NK-92 treated with Interleukin-12 subunit alpha and Interleukin-12 subunit beta, amount 100 ng/mL, for 24 hours (cell line): ENCODE measurements around the gene NEURL1.
"Not testable (repeated sequence)": the region's sequence is repeated elsewhere in the genome, so short reads cannot be mapped to it uniquely, and the experiment has no call there.

Experiments used
- DNase-seq: peaks from one replicate; lab custom pipeline; 2025; lab: John Stamatoyannopoulos, UW

The NEURL1 gene

DNA sequence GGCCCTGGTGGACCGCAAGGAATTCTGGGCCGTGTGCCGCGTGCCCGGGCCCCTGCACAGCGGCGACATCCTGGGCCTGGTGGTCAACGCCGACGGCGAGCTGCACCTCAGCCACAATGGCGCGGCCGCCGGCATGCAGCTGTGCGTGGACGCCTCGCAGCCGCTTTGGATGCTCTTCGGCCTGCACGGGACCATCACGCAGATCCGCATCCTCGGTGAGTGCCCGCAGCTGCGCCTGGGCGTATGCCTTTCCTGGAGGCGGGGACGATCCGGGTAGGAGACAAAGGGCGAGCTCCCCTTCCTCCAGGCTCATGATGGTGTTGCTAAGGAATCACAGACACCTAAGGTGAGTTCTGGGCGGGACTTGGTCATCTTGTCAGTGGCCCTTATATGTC is 91.5 kb downstream of the NEURL1 start:
- DNase-seq = no peak

DNA sequence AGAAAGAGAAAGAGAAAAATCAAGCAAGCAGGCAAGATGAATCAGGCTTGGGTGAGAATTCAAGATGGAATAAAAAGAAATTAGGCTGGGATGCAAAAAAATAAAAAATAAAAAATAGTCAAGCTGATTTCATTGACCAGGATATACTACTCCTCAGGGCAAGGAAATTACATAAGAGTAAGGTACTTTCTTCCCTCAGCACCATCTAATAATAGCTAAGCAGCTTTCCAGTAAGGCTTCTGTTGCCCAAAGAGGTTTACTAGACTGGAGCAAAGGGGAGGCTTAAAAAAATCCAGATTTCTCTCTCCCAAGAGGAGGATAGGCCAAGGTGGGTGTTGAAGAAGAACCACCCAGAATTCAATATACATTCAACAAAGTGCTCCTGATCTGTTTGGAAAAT is 93.6 kb downstream of the NEURL1 start:
- no peak for DNase-seq

DNA sequence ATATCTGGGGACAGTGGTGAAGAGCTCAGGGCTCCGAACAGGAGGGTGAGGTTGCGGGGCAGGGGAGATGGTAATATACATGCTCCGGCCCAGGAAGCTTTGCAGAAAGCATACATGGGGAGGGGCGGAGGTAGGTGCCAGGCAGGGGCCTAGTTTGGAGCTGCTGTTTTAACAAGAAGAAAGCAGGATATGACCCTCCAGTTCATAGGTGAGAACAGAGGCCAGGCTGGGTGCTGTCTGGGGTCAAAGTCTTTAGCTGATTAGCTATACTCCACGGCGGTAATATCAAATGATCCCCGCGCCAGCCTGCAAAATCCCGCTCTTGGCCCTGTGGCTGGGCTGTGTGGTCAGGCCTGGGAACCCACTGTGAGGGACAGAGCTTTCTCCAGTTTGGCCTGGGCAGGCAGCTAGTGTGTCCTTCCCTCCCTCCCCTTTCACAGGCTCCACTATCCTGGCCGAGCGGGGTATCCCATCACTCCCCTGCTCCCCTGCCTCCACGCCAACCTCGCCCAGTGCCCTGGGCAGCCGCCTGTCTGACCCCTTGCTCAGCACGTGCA is 95.6 kb downstream of the NEURL1 start:
- DNase-seq = no peak

DNA sequence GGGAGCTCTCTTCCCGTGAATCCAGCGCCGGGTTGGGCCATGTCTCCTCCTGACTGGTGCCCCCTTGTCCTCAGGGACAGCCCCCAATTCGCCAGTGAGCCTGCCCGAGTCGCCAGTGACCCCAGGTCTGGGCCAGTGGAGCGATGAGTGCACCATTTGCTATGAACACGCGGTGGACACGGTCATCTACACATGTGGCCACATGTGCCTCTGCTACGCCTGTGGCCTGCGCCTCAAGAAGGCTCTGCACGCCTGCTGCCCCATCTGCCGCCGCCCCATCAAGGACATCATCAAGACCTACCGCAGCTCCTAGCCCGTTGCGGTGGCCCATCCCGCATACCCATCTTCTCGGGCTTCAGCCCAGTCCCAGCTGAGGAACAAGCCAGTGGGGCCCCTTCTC is 96.6 kb downstream of the NEURL1 start:
- no peak for DNase-seq

DNA sequence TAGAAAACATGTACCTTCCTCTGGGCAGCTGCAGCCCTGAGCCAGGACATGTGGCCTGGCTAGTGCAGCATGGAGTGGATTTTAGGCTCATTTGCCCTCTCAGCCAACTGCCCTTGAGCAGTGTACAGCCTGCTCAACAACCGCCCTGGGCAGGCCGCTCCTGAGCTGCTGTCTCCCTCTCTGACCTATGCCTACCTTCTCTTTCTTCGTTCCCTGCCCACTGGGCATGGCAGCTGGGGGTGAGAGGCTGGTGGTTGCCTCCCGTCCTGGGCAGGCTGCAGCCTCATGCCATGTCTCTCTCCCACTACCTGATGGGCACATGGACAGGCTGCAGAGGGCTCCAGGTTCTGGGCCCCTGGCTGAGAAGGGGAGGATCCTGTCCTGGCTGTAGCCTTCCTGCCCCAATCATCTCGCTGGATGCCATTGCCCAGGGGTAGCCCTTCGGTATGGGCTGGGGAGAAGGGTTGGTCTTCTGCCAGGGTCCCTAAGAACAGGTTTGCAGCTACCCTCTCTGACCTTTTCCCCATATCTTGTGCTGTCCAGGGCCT is 97.3 kb downstream of the NEURL1 start:
- DNase-seq = no peak

DNA sequence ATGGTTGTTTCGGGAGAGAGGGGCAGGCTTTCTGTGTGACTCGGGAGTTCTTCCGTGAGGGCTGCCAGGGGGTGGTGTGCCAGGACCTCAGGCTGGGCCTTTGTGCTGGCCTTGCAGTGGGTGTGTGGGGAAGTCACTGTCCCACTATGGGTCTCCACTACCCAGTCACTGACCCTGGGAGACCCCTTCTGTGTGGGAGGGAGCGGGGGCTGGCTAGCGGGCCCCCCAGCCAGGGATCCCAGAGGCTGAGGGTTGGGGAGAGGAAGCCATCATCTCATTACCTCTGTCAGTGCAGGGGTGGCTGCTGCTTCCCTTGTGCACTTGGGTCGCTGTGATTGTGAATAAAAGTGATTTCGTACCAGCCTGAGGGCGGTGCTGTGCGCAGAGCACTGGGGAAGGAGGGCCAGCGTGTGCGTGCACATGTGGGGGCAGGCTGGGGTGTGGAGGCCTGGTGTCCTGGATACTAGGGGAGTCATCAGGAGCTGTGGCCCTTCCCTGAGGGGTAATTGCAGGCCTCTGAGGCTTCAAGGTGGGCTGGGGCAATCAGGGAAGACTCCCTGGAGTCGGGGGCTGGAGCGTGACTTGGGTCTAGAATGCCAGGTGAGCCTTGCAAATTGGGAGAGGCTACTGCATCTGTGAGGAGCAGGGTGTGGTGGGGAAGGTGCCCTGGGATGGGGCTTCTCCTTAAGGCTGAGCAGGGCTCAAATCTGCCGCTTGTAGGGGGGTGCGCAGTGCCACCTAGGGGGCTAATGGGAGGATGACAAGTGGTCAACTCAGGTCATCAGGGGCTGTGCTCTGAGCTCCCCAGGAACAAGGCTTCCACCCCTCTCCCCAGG is 98.9 kb downstream of the NEURL1 start:
- no peak for DNase-seq

DNA sequence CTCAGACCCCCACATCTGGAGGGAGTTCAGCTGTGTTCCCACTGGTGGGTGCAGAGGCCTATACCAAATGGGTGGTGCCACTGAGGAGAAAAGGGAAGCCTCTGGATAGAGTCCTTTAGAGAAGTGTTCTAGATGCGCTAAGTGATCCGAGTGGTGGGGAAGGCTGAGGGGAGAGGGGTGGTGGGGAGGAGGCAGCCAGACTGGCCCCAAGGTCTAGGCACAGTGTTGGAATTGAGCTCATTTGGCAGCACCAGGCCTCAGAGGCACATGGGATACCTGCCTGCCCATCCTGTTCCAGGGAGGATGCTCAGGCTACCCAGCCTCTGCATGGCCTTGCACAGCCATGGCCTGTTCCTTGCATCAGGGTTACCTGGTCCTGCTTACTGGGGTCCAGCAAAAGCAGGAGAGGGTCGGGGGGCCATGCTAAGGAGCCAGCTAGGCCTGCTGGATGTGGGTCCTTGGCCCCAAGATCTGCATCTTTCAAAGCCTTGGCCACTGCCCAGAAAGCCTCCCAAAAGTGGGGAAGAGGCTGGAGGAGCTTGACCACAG is 99.6 kb downstream of the NEURL1 start:
- DNase-seq = no peak

DNA sequence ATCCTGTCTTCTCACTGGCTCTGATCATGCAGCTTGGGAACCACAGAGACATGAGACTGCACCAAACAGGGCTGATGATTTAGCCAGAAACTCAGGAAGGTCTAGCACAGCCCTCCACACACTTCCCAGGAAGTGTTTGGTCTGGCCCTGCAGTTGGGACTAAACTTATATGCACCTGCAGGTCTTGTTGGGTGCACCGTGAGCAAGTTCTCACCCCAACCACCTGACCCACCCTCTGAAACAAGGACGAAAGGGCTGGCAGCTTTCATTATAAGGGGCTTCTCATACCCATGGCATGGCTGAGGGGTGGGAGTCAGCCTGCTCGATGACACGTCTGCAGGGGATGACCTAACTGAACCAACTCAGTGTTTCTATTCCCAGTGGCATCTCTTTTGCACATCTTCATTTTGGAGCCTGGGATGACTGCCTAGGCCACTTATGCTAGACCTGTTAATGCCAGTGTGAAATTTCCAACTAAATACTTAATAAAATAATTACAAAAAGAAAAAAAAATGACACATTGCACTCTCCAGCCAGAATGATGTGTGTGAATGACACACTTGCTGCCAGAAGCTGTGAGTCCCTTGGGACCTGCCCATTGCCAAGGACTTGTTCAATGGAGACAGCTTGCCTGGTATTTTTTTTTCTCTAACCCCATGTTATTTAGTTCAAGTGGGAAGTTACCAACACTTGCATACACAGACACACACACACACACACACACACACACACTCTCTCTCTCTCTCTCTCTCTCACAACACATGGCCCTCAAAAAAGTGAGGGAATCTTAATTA is 102.6 kb downstream of the NEURL1 start:
- DNase-seq = no peak

DNA sequence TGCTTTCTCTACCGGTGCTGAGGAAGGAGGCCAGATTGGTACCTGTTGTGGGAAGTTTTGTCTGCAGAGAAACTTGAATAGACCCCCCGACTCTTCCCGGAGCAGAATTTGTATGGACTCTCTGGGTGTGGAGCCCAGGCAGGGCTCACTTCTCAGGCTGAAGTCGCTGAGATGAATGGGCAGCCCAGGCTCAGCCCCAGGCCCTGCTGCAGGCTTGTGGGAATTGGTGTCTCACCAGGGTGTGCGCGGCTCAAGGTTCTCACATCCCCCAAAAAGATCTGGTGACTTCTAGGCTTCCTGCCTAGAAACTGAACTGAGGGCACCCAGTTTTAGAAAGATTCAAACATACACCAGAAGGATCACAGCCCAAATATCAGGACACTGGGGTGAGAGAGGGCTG is 103.5 kb downstream of the NEURL1 start:
- DNase-seq = no peak

DNA sequence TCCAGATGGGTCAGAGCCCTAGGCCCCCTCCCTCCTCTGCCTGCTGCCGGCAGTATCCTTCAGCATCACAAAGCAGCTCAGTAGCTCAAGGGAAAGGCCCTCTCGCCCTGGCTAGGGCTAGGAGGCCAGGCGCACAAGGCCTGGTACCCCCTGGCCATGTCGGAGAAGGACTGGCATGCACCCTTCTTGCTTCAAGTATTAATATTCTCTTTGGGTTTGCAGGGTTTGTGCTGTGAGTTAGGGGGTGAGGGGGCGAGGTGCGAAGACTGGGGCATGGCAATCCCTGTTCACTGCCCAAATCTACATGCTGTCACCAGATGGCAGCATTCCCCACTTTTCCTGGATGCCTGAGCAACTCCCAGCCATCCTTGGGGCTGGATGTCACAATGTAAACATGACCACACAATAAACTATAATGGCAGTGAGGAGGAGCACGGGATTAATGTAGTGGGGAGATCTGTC is 105.2 kb downstream of the NEURL1 start:
- DNase-seq = no peak

DNA sequence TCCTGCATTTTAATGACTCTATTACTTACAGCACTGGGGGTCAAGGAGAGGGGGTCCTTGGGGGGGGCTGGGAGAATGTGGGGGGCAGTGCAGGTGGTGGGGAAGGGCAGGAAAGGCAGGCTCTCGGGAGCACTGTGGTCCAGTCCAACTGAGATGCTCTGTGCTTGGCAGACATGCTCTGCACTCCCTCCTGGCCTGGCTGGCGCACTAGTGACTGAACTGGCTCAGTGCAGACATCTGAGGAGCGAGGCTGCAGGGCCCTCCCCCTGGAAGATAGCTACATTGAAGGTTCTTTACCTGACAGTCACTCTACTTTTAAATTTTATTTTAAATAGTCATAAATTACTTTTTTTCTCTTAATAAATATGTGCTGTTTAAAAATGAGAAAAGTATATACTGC is 105.7 kb downstream of the NEURL1 start:
- no peak for DNase-seq

DNA sequence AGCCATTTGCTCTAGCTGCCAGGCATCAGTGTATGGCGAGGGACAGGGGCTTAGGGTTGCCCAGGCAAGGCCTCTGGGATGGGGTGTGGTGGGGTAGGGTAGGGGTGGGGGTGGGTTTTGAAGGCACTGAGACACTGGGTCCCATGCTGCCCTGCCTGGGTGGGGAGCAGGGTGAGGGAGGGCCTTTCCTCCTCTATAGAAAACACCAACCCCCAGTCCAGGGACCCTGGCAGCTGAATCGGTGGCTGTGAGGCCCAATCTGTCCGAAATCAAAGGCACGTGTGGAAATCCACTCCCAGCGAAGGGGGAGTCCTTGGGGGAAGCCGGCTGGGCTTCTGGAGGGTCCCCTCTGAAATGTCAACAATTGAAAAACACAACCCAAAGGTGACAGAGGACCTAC is 106.4 kb downstream of the NEURL1 start:
- no peak for DNase-seq

DNA sequence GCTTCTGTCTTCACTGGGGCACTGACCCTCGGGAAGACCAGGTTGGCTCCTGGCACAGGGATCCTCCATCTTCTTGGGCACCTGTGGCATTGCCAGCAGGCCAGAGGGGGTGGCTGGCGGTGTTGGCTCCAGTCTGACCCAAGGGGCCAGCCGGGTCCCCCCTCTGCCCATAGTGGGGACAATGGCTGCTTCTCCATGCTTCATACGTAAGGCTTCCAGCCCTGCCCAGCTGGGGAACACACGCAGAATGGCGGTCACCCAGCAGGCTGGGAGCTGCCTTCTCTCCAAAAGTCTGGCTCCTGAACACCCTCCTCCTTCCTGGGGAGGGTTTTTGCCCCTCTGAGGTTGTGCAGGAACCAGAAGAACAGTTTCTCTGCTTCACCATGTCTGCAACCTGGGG is 106.8 kb downstream of the NEURL1 start:
- no peak for DNase-seq

DNA sequence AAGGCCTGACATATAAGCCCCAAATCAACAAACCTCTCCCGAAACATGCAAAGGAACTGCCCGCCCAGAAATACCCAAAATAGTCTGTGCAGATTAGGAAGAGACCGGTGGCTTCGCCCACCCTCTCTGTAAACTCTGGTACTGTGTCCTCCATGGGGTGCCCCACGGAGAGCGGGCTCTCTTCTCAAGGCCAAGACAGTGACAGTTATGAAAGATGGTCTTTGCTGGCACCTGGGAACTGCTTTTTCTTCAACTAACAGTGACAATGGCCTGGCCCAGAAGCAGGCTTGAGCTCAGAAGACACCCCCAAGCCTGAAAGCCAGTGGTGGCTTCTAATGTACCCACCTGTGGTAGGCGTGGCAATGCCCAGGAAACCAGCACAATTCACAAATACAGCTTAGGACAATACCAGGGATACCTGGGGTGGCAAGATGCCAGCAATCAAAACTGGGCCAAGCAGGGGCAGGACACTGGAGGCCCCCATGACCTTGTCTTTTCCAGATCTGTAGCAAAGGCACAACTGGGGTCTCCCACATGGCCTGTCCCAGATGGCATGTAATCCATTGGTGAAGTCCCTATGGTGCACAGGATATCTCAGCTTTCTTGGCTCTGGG is 107.6 kb downstream of the NEURL1 start:
- no peak for DNase-seq

DNA sequence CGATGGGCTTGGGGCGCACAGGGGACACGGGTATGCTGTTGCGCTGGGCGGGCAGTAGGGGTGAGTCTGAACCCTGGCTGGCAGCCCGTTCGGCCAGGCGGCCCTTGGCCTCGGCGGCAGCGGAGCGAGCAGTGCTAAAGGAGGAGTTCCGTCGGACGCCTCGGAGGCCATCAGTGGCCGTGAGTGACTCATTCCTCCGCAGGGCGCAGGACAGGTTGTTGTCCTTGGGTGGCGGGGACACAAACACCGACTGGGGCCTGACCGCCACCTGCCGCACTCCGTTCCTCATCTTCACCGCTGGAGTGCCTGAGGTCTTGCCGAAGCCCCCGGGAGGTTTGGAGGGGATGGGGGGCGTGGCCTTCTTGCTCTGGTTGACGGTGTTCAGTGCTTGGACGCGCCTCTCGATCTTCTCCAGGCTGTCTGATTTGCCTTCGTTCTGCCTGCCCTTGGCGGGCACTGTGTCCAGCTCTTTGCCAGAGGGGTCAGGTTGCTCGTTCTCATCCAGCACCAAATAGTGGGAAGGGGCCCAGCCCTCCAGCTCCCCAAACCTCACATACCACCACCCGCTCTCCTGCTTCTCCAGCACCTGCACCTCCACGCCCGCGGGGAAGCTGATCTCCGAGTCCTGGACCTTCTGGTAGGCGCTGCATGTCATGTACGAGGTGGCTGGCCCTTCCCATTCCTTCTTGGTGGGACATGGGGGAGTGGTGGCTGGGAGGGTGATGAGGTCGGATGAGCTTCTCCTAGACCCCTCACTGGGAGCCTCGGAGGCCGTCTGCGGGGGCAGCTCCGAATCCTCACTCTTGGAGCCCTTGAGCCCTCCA is 108.7 kb downstream of the NEURL1 start:
- no peak for DNase-seq

DNA sequence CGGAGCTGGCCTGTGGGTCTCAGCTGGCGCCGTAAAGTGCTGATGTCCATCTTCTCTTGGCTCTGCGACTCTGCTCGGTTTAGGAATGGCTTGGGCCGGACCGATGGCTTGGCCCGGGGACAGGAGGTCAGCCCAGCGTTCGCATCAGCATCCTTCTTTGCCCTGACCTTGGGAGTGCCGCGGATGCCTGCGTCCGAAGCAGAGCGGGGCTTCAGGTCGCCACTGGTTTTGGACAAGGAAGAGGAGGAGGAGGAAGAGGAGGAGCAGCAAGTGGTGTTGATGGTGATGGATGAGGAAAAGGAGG is 109.3 kb downstream of the NEURL1 start:
- no peak for DNase-seq

DNA sequence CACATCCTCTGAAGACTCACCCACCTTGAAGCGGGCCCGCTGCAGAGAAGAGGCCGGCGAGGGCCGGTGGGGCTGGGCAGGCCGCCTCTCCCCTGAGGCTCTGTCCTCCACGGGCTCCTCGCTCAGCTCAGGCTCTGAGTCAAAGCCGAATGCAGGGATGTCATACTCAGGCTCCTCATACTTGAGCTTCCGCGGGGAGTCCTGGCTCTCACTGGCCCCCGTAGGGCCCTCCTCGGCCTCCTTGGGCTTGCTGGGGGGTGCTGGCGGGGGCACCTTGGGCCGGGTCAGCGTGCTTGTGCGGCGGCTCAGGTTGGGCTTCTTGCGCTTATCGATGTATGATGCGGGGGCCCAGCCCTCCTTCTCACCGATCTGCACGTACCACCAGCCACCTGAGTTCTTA is 109.9 kb downstream of the NEURL1 start:
- no peak for DNase-seq

DNA sequence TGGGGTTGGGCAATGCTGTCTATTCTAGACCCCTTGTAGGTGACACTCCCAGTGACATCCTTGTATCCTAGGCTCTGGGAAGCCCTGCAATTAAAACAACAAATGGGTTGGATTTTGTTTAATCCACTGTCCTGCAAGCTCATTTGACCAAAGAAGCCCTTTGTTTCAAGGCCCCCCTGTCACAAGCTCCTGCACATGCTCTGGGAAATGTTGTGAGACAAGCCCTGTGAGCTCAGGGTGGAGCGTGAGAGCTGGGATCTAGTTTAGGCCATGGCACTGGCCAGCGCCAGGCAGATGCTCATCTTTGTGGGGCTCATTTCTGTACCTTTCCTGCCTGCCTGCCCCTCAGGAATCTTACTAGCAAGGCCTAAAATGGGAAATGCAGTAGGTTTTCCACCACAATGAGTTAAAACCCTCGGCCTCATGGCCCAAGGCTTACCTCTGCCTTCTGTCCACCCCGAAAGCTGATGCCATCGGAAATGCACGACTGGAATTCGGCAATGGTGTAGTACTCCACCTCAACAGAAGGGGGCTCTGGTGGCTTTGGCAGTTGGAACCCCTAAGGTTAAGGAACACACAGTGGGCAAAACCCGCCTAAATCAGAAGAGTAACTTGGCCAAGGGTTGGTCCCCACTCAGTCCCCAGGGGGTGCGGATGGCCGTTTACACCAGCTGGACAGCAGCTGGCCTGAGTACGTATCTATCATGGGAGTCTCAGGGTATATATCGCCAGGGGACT is 112.0 kb downstream of the NEURL1 start:
- no peak for DNase-seq

DNA sequence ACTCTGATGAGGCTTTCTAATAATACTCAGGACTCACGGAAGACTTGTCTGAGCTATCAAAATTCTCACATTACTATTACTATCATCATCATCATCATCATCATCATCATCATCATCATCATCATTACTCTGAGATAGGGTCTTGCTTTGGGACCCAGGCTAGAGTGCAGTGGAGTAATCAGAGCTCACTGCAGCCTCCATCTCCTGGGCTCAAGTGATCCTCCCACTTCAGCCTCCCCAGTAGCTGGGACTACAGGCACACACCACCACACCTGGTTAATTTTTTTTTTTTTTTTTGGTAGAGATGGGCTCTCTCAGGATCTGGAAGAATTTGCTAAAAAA is 112.6 kb downstream of the NEURL1 start:
- not testable (repeated sequence) for DNase-seq

DNA sequence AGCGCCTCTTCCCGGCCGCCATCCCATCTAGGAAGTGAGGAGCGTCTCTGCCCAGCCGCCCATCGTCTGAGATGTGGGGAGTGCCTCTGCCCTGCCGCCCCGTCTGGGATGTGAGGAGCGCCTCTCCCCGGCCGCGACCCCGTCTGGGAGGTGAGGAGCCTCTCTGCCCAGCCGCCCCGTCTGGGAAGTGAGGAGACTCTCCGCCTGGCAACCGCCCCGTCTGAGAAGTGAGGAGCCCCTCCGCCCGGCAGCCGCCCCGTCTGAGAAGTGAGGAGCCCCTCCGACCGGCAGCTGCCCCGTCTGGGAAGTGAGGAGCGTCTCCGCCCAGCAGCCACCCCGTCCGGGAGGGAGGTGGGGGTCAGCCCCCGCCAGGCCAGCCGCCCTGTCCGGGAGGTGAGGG is 113.5 kb downstream of the NEURL1 start:
- DNase-seq = not testable (repeated sequence)

DNA sequence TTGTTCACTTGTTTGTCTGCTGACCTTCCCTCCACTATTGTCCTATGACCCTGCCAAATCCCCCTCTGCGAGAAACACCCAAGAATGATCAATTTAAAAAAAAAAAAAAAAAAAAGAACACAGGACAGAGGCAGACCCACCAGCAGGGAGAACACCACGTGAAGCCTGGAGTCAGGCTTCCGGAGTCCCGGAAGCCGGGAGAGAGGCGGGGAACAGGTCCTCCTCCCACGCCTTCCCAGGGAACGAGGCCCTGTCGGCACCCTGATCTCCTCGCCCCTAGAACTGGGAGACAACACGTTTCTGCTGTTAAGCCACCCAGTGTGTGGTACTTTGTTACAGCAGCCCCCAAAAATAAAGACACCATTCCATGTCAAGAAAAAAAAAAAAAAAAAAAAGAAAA is 114.6 kb downstream of the NEURL1 start:
- DNase-seq = not testable (repeated sequence)
